ENCODE results near the gene HDAC9. TPM values are rescaled to one million over a fixed set of nuclear protein-coding genes. Genes with fewer than 3 reads are reported as not detected.

The HDAC9 gene
- total RNA-seq, 1 donor from 2014 or later: 28.6 TPM

- Histone ChIP-seq H3K4me2 (no peak overlapping the region), H3K4me3 (no peak overlapping the region), H3K36me3 (no peaks in the 10 kb centered on the region), H3K4me1 (peaks cover 5% of the 10 kb centered on the region), H3K9ac (no peak overlapping the region), H2AFZ (replicated peaks) (no peak overlapping the region), H3K27ac (no peak overlapping the region), H3K9me3 (ENCODE audit: low read depth) (no peaks in the 10 kb centered on the region), H4K20me1 (ENCODE audit: low read depth) (no peaks in the 10 kb centered on the region), H3K79me2 (ENCODE audit: low read depth) (no peaks in the 10 kb centered on the region), H3K27me3 (no peaks in the 10 kb centered on the region), H3F3A (ENCODE audit: low read depth) (no peaks in the 10 kb centered on the region)
- no peak for DNase-seq (ENCODE audit: low spot score)
- H3K9me3 Mint-ChIP-seq: no peaks in the 10 kb centered on the region
- H3K36me3 Mint-ChIP-seq: no peaks in the 10 kb centered on the region
- no peak overlapping the region for H3K27ac Mint-ChIP-seq
- peaks cover 6% of the 10 kb centered on the region for H3K4me1 Mint-ChIP-seq
- no peaks in the 10 kb centered on the region for H3K27me3 Mint-ChIP-seq (ENCODE audit: insufficient read depth, low read depth)
- H3K4me3 Mint-ChIP-seq: no peak overlapping the region
- no peak for TF ChIP-seq EZH2phosphoT487 (IDR thresholded peaks at IDR 0.05)
- no peak for TF ChIP-seq CTCF (IDR thresholded peaks at IDR 0.05)
- TF ChIP-seq EZH2 (IDR thresholded peaks at IDR 0.05): no peak
Observed at GRCh38 chr7:18489624-18490023, 5.9 kb upstream of the HDAC9 start.

GRCh38 chr7:18491871-18492270 is 3.7 kb upstream of the HDAC9 start:
- Histone ChIP-seq H2AFZ (replicated peaks) (no peak overlapping the region), H3K9me3 (ENCODE audit: low read depth) (no peaks in the 10 kb centered on the region), H3F3A (ENCODE audit: low read depth) (peaks cover 19% of the 10 kb centered on the region), H3K36me3 (no peaks in the 10 kb centered on the region), H3K4me3 (no peak overlapping the region), H3K27me3 (no peaks in the 10 kb centered on the region), H3K4me1 (peaks cover 22% of the 10 kb centered on the region), H3K4me2 (no peak overlapping the region), H3K27ac (no peak overlapping the region), H3K79me2 (ENCODE audit: low read depth) (no peaks in the 10 kb centered on the region), H3K9ac (no peak overlapping the region), H4K20me1 (ENCODE audit: low read depth) (no peaks in the 10 kb centered on the region)
- Mint-ChIP-seq H3K4me3 (no peak overlapping the region), H3K36me3 (no peaks in the 10 kb centered on the region), H3K27ac (peak overlapping the region; percentile 35), H3K9me3 (no peaks in the 10 kb centered on the region), H3K4me1 (peaks cover 21% of the 10 kb centered on the region), H3K27me3 (ENCODE audit: insufficient read depth, low read depth) (peaks cover 2% of the 10 kb centered on the region)
- no peak for DNase-seq (ENCODE audit: low spot score)
- TF ChIP-seq CTCF (IDR thresholded peaks at IDR 0.05): no peak

GRCh38 chr7:18494406-18494805 is 1.1 kb upstream of the HDAC9 start:
- Histone ChIP-seq H3K9me3 (ENCODE audit: low read depth) (no peaks in the 10 kb centered on the region), H3K4me3 (no peak overlapping the region), H3F3A (ENCODE audit: low read depth) (peaks cover 20% of the 10 kb centered on the region), H3K27ac (no peak overlapping the region), H3K4me2 (no peak overlapping the region), H2AFZ (replicated peaks) (no peak overlapping the region), H3K4me1 (peaks cover 34% of the 10 kb centered on the region), H3K9ac (no peak overlapping the region), H4K20me1 (ENCODE audit: low read depth) (no peaks in the 10 kb centered on the region), H3K36me3 (no peaks in the 10 kb centered on the region), H3K79me2 (ENCODE audit: low read depth) (no peaks in the 10 kb centered on the region), H3K27me3 (no peaks in the 10 kb centered on the region)
- DNase-seq (ENCODE audit: low spot score): no peak
- TF ChIP-seq CTCF (IDR thresholded peaks at IDR 0.05) (no peak), EZH2phosphoT487 (IDR thresholded peaks at IDR 0.05) (no peak), EZH2 (IDR thresholded peaks at IDR 0.05) (no peak)
- Mint-ChIP-seq H3K4me3 (peak overlapping the region; percentile 88), H3K27ac (peak overlapping the region; percentile 99), H3K4me1 (peaks cover 43% of the 10 kb centered on the region), H3K9me3 (no peaks in the 10 kb centered on the region), H3K27me3 (ENCODE audit: insufficient read depth, low read depth) (peaks cover 2% of the 10 kb centered on the region), H3K36me3 (no peaks in the 10 kb centered on the region)
